Posterior vena cava (tissue), 2 donors: ENCODE measurements around the gene IFRD2. TPM values are rescaled to one million over a fixed set of nuclear protein-coding genes. Genes with fewer than 3 reads are reported as not detected.
"Not testable (repeated sequence)": the region's sequence is repeated elsewhere in the genome, so short reads cannot be mapped to it uniquely, and the experiment has no call there.

ENCODE experiments used
- DNase-seq: peaks from one replicate; pipeline ENCODE4 v3.0.0-alpha.2; 2020; ENCODE audit warnings: low spot score
- intact Hi-C, 2 donors: fragments of 100-400 bp; cut with DNase I; formaldehyde crosslinking; loops; one replicate each; pipeline versions ENCODE4 v1.14.1 to v1.14.2; 2022 to 2023
- total RNA-seq, 2 donors: library from RNA; stranded (reverse); fragmentation: NEBNext Ultra II Directional; extraction: Animal tissue kit (Norgen Biotek cat#: 25700); gene quantifications; one replicate each; pipeline ENCODE4 v1.2.1, GENCODE V29; 2021
- donor health status: DM: yes; HTN: yes; CAD: no.
- donor health status: DM: yes; HTN: yes; CAD: no.

Gene IFRD2
- total RNA-seq, 2 donors from 2014 or later, result 47.3 to 53.3 TPM

DNA sequence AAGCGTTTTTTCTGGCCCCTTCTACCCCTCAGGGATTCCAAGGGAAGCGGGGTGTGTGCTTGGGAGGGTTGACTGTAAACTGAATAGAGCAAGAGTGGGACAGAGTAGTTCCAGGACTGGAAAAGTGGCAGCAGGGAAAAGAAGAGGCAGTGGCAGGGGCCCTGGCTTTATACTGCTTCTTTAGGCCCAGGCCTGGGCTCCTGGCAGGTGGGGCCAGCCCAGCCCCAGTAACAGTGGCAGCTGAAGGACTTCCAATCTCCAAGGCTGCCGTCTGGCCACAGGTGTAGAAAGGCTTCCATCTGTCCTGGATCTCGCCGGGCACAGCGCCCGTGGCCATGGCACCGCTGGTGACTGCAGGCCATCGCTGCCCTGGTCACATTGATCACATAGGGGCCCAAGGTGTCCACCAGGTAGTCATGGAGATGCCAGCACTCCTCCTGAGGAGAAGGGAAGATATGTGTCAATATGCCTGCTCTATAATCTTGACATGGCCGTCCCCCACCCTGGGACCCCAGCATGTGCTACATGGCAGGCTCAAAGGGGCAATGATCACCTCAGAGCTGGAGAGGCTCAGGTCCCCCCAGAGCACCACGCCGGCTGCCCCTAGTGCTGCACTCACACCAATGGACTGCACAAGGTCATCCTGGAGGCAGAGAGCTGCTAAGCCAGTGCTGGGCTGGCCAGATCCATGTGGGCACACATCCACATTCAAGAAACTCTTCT is 1.0 kb upstream of the IFRD2 start:
- intact Hi-C loops, result no loop called here
- no peak for DNase-seq

DNA sequence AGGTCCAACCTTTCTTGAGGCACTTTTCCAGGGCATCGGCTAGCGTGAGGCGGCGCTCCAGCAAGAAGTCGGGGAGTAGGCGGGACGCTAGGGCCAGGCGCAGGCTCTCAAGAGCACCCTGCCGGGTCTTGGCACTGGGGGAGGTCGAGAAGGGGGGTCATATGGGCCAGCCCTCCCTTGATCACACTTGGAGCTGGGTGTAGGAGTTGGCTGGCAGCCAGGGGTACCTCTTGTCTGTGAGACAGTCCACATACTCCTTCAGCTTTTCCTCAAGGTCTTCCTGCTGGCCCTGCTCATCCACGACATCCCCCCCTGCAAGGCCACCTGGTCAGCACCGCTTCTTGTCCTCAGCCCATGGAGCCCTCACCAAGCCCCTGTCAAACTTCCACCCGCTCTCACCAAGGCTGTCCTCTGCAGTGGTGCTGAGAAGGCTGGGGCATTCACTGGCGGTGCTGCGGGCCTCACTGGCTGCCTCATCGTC is 2.0 kb downstream of the IFRD2 start:
- intact Hi-C loops, result no loop called here
- DNase-seq, result no peak

DNA sequence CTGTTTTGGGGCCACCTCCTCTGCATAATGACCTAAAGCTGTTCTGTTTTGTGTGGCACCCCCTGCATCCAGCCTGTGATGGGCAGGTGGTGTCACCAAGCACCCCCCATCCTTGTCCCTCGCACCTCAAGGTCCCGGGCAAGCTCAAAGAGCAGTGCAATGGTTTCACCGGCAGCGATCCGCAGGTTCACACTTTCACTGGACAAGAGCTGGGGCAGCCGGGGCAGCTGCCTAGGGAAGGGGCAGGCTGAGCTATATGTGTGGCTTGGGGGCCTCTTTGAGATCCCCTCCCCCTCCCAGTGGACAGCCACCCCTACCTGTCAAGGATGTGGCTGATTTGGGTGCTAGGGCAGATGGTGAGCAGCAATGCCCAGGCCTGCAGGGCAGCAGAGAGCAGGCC is 3.1 kb downstream of the IFRD2 start:
- no peak for DNase-seq

DNA sequence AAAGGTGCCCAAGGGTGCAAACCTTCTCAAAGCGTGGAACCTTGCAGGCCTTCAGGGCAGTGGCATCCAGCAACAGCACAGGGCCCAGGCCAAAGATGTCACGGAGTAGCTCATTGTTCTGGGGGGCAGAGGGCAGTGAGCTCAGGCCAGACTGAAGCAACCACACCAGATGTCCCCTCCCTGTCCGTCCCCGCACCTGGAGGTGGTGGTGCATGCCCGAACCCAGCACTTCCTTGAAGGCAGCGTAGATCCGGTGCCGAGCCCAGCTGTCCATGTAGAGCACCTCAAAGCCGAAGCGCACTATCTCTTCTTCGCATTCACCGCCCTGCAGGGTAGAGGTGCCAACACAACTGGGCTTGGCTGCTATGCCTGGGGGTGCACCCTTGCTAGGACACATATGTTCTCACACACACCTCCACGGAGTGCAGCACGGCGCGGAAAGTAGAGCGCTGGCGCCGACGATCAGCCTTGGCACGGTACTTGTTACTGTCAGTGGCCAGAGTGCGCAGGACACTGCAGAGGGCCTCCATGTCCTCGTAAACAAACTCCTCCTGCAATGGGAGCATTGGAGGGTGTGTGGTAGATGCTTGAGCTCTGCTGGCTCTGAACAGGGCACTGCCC is 3.7 kb downstream of the IFRD2 start:
- intact Hi-C loops, result no loop called here
- DNase-seq, result no peak

More for the DNA sequence above, 3.1 kb downstream of the IFRD2 start:
- intact Hi-C loops, result no loop called here

DNA sequence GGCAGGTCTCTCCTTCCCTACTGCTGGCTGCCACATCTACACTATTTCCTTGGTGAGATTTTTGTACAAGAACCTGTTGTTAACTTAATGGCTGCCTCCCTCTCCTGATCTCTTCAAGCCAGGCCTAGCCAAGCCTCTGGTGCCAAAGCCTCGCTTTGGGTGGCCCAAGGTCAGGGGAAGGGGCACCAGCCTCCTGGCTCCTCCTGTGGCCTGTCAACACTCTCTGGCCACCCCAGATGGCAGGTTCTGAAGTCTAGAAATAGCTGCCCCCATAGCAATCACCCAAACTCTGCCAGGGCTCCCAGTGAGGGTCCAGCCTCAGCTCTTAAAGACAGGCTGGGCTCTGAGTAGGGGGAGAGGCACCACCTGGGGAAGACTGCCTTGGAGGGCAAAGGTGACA is 5.0 kb downstream of the IFRD2 start:
- intact Hi-C loops, result no loop called here
- DNase-seq, result no peak

DNA sequence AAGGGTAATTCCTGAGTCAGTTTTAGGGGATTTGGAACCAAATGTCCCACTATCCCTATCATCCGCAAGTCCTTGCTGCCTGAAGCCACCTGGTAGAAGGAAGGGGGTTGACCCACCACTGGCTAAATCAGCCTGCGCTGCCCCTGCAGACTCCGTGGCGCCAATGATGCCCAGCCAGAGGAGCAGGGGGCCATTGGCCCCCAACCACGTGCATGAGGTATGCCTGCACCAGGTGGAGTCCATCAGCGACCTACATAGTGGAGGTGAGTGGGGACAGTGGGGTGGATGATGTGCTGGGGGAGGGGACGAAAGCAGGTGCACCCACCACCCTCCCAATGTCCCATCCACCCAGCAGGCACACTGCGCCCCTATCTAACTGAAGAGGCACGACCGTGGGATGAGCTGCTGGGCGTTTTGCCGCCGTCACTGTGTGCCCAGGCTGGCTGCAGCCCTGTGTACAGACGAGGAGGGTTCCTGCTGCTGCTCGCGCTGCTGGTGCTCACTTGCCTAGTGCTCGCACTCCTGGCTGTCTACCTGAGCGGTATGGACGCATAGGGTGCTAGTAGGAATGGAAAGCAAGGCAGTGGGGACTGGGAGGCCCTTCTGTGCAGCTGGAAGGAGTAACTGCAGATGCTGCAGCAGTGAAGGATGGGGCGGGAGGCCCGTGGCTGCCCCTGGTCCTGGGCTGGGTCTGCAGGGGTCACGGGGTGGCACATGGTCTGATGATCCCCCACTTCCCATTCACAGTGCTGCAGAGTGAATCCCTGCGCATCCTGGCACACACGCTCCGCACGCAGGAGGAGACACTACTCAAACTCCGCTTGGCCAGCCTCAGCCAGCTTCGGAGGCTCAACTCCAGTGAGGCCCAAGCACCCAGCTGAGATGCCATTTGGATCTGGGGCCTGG is 5.7 kb downstream of the IFRD2 start:
- no peak for DNase-seq
- intact Hi-C loops, result no loop called here

DNA sequence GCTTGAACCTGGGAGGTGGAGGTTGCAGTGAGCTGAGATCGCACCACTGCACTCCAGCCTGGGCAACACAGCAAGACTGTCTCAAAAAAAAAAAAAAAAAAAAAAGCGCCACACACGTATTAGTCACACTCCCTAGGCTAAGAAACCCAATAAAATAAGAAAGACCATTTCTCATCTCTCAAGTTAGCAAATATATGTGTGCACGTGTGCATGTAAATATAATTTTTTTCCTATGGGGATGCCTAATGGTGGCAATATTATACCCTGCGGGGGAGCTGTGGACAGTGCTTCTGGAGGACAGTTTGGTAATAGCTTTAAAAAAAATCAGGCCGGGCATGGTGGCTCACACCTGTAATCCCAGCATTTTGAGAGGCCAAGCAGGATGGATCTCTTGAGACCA is 8.1 kb downstream of the IFRD2 start:
- DNase-seq, intact Hi-C loops: not testable (repeated sequence)

DNA sequence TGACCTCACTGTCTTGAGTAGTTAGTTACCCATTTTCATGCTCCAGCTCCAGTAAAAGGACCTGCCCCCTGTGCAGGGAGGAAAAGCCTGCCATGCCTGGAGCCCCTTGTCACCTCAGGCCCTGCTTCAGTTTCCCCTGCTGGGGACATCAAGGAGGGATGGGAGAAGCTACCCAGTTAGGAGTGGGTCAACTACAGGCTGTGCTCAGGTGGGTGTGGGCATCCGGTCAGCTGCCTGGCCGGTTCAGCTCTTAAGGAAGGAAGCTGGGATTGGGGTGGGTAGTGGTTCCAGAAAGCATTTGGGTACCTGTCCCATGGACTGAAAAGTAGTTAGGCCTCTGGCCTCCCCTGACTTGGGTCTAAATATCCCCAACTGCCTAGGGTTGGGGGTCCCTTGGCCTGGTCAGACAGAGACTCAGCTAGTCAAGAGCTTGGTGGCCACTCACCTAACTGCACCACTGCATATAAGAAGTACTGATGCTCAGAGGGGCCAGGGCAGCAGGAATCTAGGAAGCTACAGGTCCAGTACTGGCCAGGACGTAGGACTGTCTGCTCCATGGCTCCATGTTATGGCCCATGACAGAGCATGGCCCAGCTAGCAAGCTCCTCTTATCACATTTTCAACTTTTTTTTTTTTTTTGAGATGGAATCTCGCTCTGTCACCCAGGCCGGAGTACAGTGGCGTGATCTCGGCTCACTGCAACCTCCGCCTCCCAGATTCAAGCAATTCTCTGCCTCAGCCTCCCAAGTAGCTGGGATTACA is 12.8 kb downstream of the IFRD2 start:
- intact Hi-C loops, result loop anchor here in 1 of 2 donors (5.0 kb wide), 2 partner anchors 87 to 1012 kb away; partner anchors contain the start of gene GNAT1
- DNase-seq, result no peak

DNA sequence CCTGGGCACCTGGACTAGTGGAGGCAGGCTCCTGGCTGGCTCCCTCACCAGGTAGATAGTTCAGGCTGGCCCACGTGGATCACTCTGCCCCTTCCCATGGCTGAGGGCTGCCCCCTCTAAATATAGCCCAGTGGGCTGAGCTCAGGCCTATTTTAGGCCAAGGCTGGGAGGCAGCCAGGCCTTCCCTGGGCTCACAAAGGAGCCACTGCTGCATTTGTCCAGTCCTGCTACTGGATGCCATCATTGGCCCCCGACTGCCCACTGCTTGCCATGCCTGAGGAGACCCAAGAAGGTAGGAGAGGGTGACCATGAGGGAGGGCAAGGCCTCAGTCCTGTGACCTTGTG is 13.4 kb downstream of the IFRD2 start, which contains the start of gene LSMEM2:
LSMEM2 (plus strand) TSS at position 208 of the 345 bp plus-strand sequence; CDS start at position 235, 27 bp downstream.
- intact Hi-C loops, result loop anchor here in 1 of 2 donors (5.0 kb wide), 2 partner anchors 87 to 1012 kb away; partner anchors contain the start of gene GNAT1

DNA sequence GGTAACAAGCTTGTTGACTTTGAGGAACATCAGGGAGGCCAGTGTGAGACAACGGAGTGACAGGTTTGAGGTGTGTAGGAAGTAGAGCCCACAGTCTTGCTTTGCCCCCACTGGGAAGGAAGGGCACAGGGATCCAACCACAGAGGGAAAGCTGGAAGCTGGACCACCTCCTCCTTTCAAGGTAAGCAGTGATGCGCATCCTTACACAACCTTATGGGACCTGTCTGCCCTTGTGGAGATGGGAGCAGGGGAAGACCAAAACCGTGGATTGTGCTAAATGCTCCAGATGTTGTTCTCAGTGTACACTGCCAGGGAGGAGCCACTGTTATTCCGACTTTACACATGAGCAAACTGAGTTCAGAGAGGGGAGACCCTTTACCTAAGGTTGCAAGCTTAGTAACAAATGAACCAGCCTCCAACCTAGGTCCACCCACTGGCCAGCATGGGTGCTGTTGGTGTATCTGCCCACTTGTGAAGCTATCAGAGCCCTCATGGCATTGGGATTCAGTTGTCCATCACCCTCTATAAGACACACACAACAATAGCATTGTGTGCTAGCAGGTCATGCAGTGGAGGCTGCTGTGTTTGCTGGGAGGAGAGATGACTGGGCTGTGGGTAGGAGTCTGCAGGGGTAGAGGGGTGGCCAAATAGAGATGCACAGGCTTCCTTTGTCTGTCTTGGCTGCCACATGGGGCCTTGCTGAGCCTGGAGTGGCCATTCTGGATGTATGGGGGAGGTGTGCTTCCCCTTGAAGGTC is 13.9 kb downstream of the IFRD2 start:
- intact Hi-C loops, result loop anchor here in 1 of 2 donors (5.0 kb wide), 2 partner anchors 86 to 1011 kb away; partner anchors contain the start of gene GNAT1
- no peak for DNase-seq

More for the DNA sequence above, 13.4 kb downstream of the IFRD2 start, which contains the start of gene LSMEM2:
- DNase-seq, result no peak

DNA sequence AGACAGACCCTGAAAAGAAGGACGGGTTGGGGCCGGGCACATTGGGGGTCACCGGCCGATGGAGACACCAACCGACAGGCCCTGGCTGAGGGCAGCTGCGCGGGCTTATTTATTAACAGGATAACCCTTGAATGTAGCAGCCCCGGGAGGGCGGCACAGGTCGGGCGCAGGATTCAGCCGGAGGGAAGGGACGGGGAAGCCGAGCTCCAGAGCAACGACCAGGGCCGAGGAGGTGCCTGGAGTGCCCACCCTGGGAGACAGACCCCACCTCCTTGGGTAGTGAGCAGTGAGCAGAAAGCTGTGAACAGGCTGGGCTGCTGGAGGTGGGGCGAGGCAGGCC is 15.5 kb downstream of the IFRD2 start:
- intact Hi-C loops, result loop anchor here in 1 of 2 donors (5.0 kb wide), 2 partner anchors 84 to 1009 kb away; partner anchors contain the start of gene GNAT1
- no peak for DNase-seq

DNA sequence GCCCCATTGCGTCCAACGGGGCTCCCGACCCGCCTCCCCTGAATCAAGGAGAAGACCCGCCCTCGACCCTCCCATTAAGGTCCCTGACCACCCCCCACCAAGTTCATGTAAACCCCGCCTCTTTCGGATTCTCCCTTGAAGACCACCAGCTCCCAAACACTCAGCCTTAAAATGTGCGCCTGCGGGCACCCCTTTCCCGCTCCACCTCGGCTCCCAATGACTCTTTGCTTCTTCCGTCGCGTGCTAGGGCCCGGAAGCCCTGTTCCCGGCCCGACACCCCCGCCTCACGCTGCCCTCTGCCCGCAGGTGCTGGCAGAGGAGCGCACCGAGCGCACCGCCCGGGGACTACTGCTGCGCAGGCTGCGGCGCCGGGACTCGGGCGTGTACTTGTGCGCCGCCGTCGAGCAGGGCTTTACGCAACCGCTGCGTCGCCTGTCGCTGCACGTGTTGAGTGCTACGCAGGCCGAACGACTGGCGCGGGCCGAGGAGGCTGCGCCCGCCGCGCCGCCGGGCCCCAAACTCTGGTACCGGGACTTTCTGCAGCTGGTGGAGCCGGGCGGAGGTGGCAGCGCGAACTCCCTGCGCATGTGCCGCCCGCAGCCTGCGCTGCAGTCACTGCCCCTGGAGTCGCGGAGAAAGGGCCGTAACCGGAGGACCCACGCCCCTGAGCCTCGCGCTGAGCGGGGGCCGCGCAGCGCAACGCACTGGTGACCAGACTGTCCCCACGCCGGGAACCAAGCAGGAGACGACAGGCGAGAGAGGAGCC is 16.1 kb downstream of the IFRD2 start:
- no peak for DNase-seq
- intact Hi-C loops, result loop anchor here in 1 of 2 donors (5.0 kb wide), 2 partner anchors 84 to 1009 kb away; partner anchors contain the start of gene GNAT1

DNA sequence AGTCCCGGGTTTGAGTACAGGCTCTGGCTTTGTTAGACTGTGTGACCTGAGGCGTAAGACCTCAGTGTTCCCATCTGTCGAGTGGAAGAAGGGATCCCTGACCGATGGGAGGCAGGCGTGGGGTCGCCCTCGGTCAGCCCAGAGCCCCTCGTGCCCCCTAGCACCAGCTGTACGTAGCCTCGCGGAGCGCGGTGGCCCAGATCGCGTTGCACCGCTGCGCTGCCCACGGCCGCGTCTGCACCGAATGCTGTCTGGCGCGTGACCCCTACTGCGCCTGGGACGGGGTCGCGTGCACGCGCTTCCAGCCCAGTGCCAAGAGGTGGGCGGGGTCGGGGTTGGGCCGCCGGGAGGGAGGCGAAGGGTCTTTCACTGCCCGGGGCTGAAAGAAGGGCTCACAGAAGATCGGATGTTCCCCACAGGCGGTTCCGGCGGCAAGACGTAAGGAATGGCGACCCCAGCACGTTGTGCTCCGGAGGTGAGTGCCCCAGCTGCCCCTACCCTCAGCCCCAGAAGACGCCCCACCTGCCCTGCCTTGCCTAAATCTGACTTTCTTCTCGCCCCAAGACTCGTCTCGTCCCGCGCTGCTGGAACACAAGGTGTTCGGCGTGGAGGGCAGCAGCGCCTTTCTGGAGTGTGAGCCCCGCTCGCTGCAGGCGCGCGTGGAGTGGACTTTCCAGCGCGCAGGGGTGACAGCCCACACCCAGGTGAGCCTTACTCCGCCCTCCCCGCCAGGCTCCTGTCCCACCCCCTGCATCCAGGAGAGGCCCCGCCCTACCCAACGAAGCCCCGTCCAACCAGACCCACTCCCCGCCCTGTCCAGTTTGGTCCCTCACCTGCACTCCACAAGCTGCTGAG is 16.9 kb downstream of the IFRD2 start:
- DNase-seq, result no peak
- intact Hi-C loops, result loop anchor here in 1 of 2 donors (5.0 kb wide), 2 partner anchors 83 to 1008 kb away; partner anchors contain the start of gene GNAT1

DNA sequence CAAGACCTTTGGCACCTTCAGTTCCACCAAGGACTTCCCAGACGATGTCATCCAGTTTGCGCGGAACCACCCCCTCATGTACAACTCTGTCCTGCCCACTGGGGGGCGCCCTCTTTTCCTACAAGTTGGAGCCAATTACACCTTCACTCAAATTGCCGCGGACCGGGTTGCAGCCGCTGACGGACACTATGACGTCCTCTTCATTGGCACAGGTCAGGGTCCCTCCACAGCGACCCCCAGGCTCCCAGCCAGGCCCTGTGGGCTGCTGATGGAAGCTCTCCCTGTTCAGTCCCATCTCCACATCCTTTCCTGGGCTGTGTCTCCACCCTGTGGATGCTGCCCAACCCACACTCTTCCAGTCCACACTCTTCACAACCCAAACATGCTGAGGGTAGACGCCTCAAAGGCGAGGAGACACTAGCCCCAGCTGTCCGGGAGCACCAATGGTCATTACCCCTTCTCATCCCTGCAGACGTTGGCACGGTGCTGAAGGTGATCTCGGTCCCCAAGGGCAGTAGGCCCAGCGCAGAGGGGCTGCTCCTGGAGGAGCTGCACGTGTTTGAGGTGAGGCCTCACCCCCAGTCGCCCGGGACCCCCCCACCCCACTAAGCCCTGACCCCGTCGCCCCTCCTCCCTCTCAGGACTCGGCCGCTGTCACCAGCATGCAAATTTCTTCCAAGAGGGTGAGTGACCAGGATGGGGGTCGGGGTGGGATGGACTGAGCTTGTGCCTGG is 17.7 kb downstream of the IFRD2 start:
- DNase-seq, result no peak
- intact Hi-C loops, result loop anchor here (5.0 kb wide), 4 partner anchors 47 to 1537 kb away; partner anchors contain the start of gene GNAT1 (in 1 of the 2)

DNA sequence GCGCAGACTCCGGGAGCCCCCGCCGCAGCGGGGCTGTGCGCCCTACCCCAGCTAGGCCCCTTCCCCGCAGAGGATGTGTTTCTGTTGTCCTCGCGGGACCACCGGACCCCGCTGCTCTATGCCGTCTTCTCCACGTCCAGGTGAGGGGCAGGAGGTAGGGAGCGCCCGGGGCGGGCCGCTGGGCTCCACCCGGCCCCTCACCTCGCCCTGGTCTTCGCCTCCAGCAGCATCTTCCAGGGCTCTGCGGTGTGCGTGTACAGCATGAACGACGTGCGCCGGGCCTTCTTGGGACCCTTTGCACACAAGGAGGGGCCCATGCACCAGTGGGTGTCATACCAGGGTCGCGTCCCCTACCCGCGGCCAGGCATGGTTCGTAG is 18.6 kb downstream of the IFRD2 start:
- intact Hi-C loops, result loop anchor here (2.0 to 5.0 kb wide), 3 partner anchors 46 to 1536 kb away; no protein-coding TSS in a partner anchor
- DNase-seq, result no peak
